ENCODE results near the gene LCE1A. TPM values are rescaled to one million over a fixed set of nuclear protein-coding genes. Genes with fewer than 3 reads are reported as not detected.

LCE1A gene
- polyA plus RNA-seq, 1 donor (not counting 4 experiments of a cell fraction or from before 2014, with no cell fraction given) = not detected

- H3K27me3 ChIP-seq (ENCODE audit: control insufficient read depth, extremely low read depth, insufficient read depth, low read length) = no peaks in the 10 kb centered on the region
- H3K27ac ChIP-seq (ENCODE audit: control insufficient read depth, insufficient read depth, low read length) = no peak overlapping the region
- no peaks in the 10 kb centered on the region for H3K9me1 ChIP-seq (ENCODE audit: control insufficient read depth, extremely low read depth, insufficient read depth, low read length)
- H3K79me2 ChIP-seq (ENCODE audit: control insufficient read depth, insufficient read depth, low read length) = no peaks in the 10 kb centered on the region
- DNase-seq (ENCODE audit: low read depth, low spot score) (no peak), FAIRE-seq (no peak)
- TF ChIP-seq EZH2 (IDR thresholded peaks at IDR 0.05; ENCODE audit: low read length) (no peak), CTCF (optimal IDR thresholded peaks at IDR 0.05 in 1 of 3, IDR thresholded peaks at IDR 0.05 in 1 of 3, conservative IDR thresholded peaks at IDR 0.05 in 1 of 3; ENCODE audit: extremely low read depth in 1 of 3, insufficient read depth in 2 of 3, low read length in 3 of 3) (no peak)
- no peak overlapping the region for H3K9ac ChIP-seq (ENCODE audit: control insufficient read depth, extremely low read depth, insufficient read depth, low read length)
- no peaks in the 10 kb centered on the region for H3K36me3 ChIP-seq (ENCODE audit: control insufficient read depth in 2 of 2, extremely low read depth in 1 of 2, insufficient read depth in 2 of 2, low read length in 2 of 2)
- H2AFZ ChIP-seq (ENCODE audit: control insufficient read depth, low read length) = no peak overlapping the region
- no peaks in the 10 kb centered on the region for H3K4me1 ChIP-seq (ENCODE audit: control insufficient read depth, extremely low read depth, insufficient read depth, low read length)
- H3K4me3 ChIP-seq (ENCODE audit: control insufficient read depth in 2 of 3, extremely low read depth in 1 of 3, insufficient read depth in 2 of 3, low read depth in 1 of 3, low read length in 3 of 3) = no peak overlapping the region
- no peak overlapping the region for H3K4me2 ChIP-seq (ENCODE audit: control insufficient read depth, extremely low read depth, insufficient read depth, low read depth, low read length)
- no peaks in the 10 kb centered on the region for H4K20me1 ChIP-seq (ENCODE audit: control insufficient read depth, extremely low read depth, insufficient read depth, low read length)
- dilution Hi-C loops (cut with MboI; ENCODE audit: extremely low pct_ligation_motif_present, low sequenced_read_pairs) = no loop called here
- H3K9me3 ChIP-seq (ENCODE audit: control insufficient read depth, low read depth, low read length) = no peaks in the 10 kb centered on the region
Observed at GRCh38 chr1:152795686-152796085, 31.6 kb upstream of the LCE1A start.

GRCh38 chr1:152796421-152796820 is 30.9 kb upstream of the LCE1A start, which contains the start of gene LCE1D:
TSS of gene LCE1D (plus strand) at chr1:152796721. CDS start at chr1:152797795, 1,074 bp downstream.
- H2AFZ ChIP-seq (ENCODE audit: control insufficient read depth, low read length) = no peak within 1 kb of the TSS
- no peaks in the 10 kb centered on the region for H3K79me2 ChIP-seq (ENCODE audit: control insufficient read depth, insufficient read depth, low read length)
- H3K4me2 ChIP-seq (ENCODE audit: control insufficient read depth, extremely low read depth, insufficient read depth, low read depth, low read length) = no peak within 1 kb of the TSS
- dilution Hi-C loops (cut with MboI; ENCODE audit: extremely low pct_ligation_motif_present, low sequenced_read_pairs) = no loop called here
- no peaks in the 10 kb centered on the region for H4K20me1 ChIP-seq (ENCODE audit: control insufficient read depth, extremely low read depth, insufficient read depth, low read length)
- TF ChIP-seq CTCF (optimal IDR thresholded peaks at IDR 0.05 in 1 of 3, IDR thresholded peaks at IDR 0.05 in 1 of 3, conservative IDR thresholded peaks at IDR 0.05 in 1 of 3; ENCODE audit: extremely low read depth in 1 of 3, insufficient read depth in 2 of 3, low read length in 3 of 3) (no peak), EZH2 (IDR thresholded peaks at IDR 0.05; ENCODE audit: low read length) (no peak)
- DNase-seq (ENCODE audit: low read depth, low spot score) (no peak), FAIRE-seq (no peak)
- H3K9me3 ChIP-seq (ENCODE audit: control insufficient read depth, low read depth, low read length) = no peaks in the 10 kb centered on the region
- no peak within 1 kb of the TSS for H3K9ac ChIP-seq (ENCODE audit: control insufficient read depth, extremely low read depth, insufficient read depth, low read length)
- H3K36me3 ChIP-seq (ENCODE audit: control insufficient read depth in 2 of 2, extremely low read depth in 1 of 2, insufficient read depth in 2 of 2, low read length in 2 of 2) = no peaks in the 10 kb centered on the region
- no peak within 1 kb of the TSS for H3K4me3 ChIP-seq (ENCODE audit: control insufficient read depth in 2 of 3, extremely low read depth in 1 of 3, insufficient read depth in 2 of 3, low read depth in 1 of 3, low read length in 3 of 3)
- H3K27me3 ChIP-seq (ENCODE audit: control insufficient read depth, extremely low read depth, insufficient read depth, low read length) = no peaks in the 10 kb centered on the region
- no peaks in the 10 kb centered on the region for H3K9me1 ChIP-seq (ENCODE audit: control insufficient read depth, extremely low read depth, insufficient read depth, low read length)
- H3K4me1 ChIP-seq (ENCODE audit: control insufficient read depth, extremely low read depth, insufficient read depth, low read length) = no peaks in the 10 kb centered on the region
- no peak within 1 kb of the TSS for H3K27ac ChIP-seq (ENCODE audit: control insufficient read depth, insufficient read depth, low read length)
